ENCODE results near the gene LMBRD1.

LMBRD1 gene

GRCh38 chr6:69792292-69792691 is 4.5 kb downstream of the LMBRD1 start:
- H3K27me3 ChIP-seq (ENCODE audit: low read length), result no peaks in the 10 kb centered on the region
- H4K20me1 ChIP-seq (ENCODE audit: low read depth, low read length), result no peaks in the 10 kb centered on the region
- peaks cover 13% of the 10 kb centered on the region for H3F3A ChIP-seq (ENCODE audit: insufficient read depth)
- no peak overlapping the region for H3K9ac ChIP-seq (ENCODE audit: low read length)
- H3K9me2 ChIP-seq (replicated peaks; ENCODE audit: insufficient read depth, low read length), result no peaks in the 10 kb centered on the region
- TF ChIP-seq EZH2phosphoT487 (conservative IDR thresholded peaks at IDR 0.05; ENCODE audit: low read length) (no peak), CTCF (IDR thresholded peaks at IDR 0.05; ENCODE audit: insufficient read depth, low read length, poor library complexity, severe bottlenecking) (no peak)
- H3K79me2 ChIP-seq (ENCODE audit: insufficient read depth, low read length), result peaks cover 59% of the 10 kb centered on the region
- no peak overlapping the region for H3K4me3 ChIP-seq (ENCODE audit: insufficient read depth, low read length, poor library complexity, severe bottlenecking)
- no peak overlapping the region for H2AFZ ChIP-seq (ENCODE audit: low read depth, low read length, severe bottlenecking)
- no peaks in the 10 kb centered on the region for H3K9me3 ChIP-seq (ENCODE audit: insufficient read depth, low read length)
- no peak overlapping the region for H3K27ac ChIP-seq (ENCODE audit: low read depth, low read length)
- H3K4me2 ChIP-seq (ENCODE audit: low read depth, low read length, poor library complexity, severe bottlenecking), result no peak overlapping the region
- H3K36me3 ChIP-seq (ENCODE audit: low read length), result peaks cover 19% of the 10 kb centered on the region; the same call in 1 of the 2 replicates

GRCh38 chr6:69791065-69791471 is 5.7 kb downstream of the LMBRD1 start:
- Histone ChIP-seq H3K27me3 (ENCODE audit: low read length) (no peaks in the 10 kb centered on the region), H3F3A (ENCODE audit: insufficient read depth) (peaks cover 8% of the 10 kb centered on the region), H3K9ac (ENCODE audit: low read length) (no peak overlapping the region), H3K9me2 (replicated peaks; ENCODE audit: insufficient read depth, low read length) (no peaks in the 10 kb centered on the region), H3K36me3 (ENCODE audit: low read length) (peaks cover 19% of the 10 kb centered on the region; the same call in 1 of the 2 replicates), H2AFZ (ENCODE audit: low read depth, low read length, severe bottlenecking) (no peak overlapping the region), H3K4me3 (ENCODE audit: insufficient read depth, low read length, poor library complexity, severe bottlenecking) (no peak overlapping the region), H4K20me1 (ENCODE audit: low read depth, low read length) (no peaks in the 10 kb centered on the region), H3K27ac (ENCODE audit: low read depth, low read length) (no peak overlapping the region), H3K9me3 (ENCODE audit: insufficient read depth, low read length) (no peaks in the 10 kb centered on the region), H3K4me2 (ENCODE audit: low read depth, low read length, poor library complexity, severe bottlenecking) (no peak overlapping the region), H3K79me2 (ENCODE audit: insufficient read depth, low read length) (peaks cover 56% of the 10 kb centered on the region)
- TF ChIP-seq EZH2phosphoT487 (conservative IDR thresholded peaks at IDR 0.05; ENCODE audit: low read length), result no peak
- TF ChIP-seq CTCF (IDR thresholded peaks at IDR 0.05; ENCODE audit: insufficient read depth, low read length, poor library complexity, severe bottlenecking), result no peak

- Histone ChIP-seq H3K9ac (ENCODE audit: low read length) (no peak overlapping the region), H3F3A (ENCODE audit: insufficient read depth) (peaks cover 4% of the 10 kb centered on the region), H3K9me2 (replicated peaks; ENCODE audit: insufficient read depth, low read length) (no peaks in the 10 kb centered on the region), H3K4me2 (ENCODE audit: low read depth, low read length, poor library complexity, severe bottlenecking) (no peak overlapping the region), H3K4me3 (ENCODE audit: insufficient read depth, low read length, poor library complexity, severe bottlenecking) (no peak overlapping the region), H4K20me1 (ENCODE audit: low read depth, low read length) (no peaks in the 10 kb centered on the region), H2AFZ (ENCODE audit: low read depth, low read length, severe bottlenecking) (no peak overlapping the region), H3K27ac (ENCODE audit: low read depth, low read length) (no peak overlapping the region), H3K27me3 (ENCODE audit: low read length) (no peaks in the 10 kb centered on the region), H3K9me3 (ENCODE audit: insufficient read depth, low read length) (no peaks in the 10 kb centered on the region), H3K36me3 (ENCODE audit: low read length) (peaks cover 19% of the 10 kb centered on the region; the same call in 1 of the 2 replicates), H3K79me2 (ENCODE audit: insufficient read depth, low read length) (peaks cover 52% of the 10 kb centered on the region)
- no peak for TF ChIP-seq CTCF (IDR thresholded peaks at IDR 0.05; ENCODE audit: insufficient read depth, low read length, poor library complexity, severe bottlenecking)
- TF ChIP-seq EZH2phosphoT487 (conservative IDR thresholded peaks at IDR 0.05; ENCODE audit: low read length), result no peak
These were observed 6.2 kb downstream of the LMBRD1 start for GRCh38 chr6:69790629-69791028.

Measured in SU-DHL-6 (cell line).